ENCODE results near the gene ODAD3.
"Not testable (repeated sequence)": the region's sequence is repeated elsewhere in the genome, so short reads cannot be mapped to it uniquely, and the experiment has no call there.

ODAD3 gene

DNA sequence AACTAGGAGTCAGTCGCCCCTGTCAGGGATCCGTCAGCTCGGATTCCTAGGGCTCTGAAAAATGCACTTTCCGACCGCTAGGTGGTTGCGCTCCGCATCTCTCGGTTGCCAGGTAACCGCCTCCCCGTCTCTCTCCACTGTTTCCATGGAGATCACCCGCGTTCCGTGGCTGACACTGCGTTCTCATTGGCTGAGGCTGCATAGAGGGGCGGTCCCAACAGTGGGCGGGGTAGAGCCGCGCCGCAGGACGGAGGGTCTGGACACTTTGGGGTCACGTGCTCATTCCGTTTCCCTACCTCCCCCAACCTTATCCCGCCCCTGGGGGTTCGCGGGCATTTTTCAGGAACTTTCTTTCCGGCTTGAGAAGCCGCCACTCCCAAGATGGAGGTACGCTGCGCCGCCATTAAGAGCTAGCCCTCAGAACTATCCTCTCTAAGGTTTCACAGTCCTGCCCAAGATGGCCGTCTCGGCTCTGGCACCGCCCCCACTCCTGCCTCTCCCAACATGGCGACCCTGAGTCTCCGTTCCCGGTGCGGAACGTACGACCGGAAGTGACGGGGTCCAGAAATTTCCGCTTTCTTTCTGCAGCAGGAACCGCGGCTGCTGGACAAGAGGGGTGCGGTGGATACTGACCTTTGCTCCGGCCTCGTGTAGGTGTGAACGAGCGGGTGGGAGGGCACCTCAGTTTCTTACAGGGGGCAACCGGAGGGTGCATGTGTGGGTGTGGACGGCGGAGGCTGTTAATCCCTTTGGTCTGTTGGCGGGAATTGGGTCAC is at the start of gene ODAD3, which contains the start of gene PRKCSH:
ODAD3 (minus strand) TSS at position 65 of the 776 bp plus-strand sequence. CDS start 105 bp downstream, outside the sequence.
PRKCSH (plus strand) TSS at position 579 of the 776 bp plus-strand sequence. CDS start 483 bp downstream, outside the sequence.
- peak; percentile 97 for DNase-seq (ENCODE audit: low read depth)

DNA sequence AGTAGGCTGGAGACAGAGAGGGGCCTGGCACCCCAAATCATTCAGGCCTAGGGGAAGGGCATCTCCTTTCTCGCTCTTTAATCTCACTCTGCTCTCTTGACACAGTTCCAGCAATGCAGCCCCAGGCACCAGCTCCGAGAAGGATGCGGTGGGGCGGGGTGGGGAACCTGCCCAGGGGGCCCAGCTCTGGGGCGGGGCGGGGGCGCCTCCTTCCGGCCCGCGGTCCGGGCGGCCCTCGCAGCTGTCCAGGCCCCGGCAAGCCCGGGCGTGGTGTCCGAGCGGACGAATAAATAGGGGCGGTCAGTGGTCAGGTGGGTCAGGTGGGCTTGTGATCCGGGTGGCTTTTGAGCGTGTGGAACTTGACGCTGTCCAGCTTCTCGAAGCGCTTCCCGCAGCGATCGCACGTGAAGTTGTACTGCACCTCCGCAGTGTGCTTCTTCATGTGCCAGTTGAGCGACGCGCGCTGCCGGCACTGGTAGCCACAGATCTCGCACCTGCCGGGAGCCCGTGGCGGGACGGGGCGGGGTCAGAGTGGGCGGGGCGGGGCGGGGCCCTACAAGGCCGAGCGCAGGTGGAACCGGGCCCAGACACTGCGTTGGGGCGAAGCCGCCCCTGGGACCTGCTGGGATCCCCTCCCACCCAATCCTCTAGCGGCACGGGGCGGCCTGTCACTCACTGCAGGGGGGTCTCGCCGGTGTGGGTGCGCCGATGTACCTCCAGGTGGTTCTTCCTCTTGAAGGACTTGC is 48.6 kb upstream of the ODAD3 start:
- DNase-seq (ENCODE audit: low read depth): no peak

DNA sequence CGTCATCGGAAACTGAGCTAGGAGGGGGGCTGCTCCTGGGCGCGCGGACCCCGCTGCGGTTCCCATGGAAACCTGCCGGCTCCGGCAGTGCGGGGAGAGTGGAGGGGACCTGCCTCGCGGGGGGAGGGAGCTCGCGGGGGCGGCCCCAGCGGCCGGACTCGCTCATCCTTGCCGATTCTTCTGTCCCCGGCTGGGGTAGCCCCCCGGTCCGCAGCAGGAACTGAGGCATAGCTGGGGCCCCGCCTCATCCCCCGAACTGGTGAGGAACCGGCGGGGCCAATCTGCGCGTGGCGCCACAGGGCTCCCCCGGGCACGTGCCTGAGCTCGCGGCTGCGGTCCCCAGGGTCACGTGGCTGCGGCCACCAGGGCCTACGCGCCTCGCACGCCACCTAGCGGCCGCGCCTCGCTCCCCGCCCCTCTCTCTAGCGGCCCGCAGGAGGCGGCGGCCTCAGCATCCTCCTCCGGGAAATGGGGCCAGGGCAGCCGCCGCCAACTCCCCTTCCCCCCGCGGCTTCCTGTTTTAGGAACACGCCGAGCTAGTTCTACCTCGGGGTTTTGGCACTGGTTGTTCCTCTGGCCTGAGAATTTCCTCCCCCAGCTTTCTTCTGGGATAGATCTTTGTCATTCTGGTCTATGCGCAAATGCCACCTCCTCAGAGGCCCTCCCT is 47.6 kb upstream of the ODAD3 start:
- peak; percentile 73 for DNase-seq (ENCODE audit: low read depth)

DNA sequence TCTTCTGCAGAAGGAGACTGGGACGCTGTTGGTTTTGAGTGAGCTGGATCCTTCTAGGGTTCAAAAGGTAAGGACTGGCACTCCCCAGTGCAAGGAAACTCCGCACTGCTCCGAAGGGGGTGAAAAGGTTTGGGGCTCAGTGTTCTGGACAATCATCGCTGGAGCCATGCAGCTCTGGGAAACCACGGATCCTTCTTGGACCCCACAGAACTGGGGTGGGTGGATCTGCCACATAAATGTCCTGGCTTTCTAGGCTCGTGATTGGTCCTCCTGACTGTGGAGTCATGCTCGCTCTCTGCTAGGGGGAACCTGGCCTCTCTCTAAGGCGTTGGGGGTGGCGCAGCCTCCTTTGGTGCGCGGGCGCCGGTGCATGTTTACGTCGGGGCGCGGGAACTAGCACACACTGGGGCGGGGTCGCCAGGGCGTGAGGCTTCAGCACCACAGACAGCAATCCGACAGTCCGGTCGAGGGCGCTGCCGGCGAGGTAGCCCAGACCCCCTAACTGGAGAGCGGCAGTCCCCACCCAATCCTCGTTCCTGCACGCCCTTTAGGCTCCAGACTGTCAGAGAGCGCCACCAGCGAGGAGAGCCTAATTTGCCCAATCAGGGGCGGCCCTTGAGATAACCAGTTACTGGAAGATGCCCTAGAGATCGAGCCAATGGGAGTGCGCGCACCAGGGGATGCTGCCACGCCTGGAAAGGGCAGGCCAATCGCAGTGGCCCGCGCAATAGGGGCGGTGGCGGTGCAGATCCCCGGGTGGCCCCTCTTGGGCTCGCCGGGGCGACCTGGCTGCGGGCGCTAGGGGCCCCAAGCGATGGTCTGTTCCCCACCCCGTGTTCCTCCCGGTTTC is 46.8 kb upstream of the ODAD3 start:
- peak; percentile 15 for DNase-seq (ENCODE audit: low read depth)

DNA sequence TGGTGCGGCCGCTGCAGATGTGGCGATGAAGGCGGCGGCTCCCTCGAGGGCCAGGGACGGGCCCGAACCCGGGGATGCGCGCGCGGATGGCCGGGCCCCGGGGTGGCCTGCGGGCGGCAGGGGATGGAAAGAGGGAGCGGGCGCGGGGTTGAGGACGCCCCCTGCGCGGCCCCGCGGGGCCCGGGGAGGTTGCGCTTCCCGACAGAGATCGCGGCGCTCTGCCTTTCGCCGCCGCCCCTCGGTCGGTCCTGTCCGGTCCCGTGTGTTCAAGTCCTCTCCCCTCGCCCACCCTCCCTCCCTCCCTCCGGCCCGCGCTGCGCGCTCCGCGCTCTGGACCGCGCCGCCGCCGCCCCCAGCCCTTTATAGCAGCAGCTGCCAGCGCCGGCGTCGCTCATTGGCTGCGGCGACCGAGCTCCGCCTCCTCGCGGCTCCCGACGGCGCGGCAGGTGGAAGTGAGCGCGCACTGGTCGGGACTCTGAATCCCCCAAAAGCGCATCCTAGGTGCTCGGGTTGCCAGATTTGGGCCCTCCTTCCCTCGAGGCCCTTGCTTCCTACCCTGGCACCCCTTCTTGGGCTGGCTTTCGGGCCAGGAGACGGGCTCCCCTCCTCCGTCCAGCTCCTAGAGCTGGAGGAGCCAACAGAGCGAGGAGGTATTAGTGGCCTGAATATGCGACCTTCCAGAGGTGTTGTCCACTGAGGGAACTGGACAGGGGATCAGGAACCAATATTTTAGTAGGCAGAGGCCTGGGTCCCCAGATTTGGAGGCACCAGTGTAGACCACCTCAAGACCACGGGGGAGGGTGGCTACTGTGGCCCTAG is 46.0 kb upstream of the ODAD3 start, which contains the start of gene ELAVL3:
ELAVL3 (minus strand) TSS at position 332 of the 819 bp plus-strand sequence. CDS start 438 bp downstream, outside the sequence.
- no peak for DNase-seq (ENCODE audit: low read depth)

DNA sequence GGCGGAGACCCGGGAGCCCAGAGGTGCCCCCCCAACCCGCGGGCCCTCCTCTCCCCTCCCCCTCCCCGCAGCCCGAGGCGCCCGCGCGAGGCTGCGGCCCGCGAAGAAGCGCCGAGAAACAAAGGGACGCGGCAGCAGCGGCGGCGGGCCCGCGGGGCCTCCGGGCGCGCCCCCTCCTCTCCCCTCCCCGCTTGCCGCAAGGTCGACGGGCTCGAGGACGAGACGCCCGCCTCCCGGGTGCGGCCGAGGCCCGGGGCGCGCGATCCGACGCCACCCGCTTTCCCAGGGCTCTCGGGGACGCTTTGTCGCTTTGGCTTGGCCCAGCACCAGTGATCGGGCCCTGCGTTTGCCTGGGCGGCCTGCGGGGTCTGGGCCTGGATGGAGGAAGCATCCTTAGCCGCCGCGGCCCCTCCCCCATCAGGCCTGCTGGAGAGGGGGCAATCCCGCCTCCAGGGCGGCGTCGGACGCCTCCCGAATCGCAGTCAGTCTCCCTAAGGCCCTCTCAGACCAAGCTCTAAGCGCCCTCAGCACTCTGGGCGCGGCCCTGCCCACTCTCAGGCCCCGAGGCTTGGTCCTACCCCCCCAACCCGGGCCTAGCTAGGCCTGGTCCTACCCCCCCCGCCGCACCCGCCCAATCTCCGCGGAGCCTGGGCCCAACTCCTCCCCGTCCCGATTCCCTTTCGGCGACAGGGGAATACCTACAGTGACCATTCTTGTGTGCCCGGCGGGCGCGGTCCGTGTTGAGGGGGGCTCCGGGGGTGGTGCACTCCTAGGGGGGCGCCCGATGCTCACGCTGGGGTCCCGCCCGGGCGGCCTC is 45.2 kb upstream of the ODAD3 start:
- DNase-seq (ENCODE audit: low read depth): no peak

DNA sequence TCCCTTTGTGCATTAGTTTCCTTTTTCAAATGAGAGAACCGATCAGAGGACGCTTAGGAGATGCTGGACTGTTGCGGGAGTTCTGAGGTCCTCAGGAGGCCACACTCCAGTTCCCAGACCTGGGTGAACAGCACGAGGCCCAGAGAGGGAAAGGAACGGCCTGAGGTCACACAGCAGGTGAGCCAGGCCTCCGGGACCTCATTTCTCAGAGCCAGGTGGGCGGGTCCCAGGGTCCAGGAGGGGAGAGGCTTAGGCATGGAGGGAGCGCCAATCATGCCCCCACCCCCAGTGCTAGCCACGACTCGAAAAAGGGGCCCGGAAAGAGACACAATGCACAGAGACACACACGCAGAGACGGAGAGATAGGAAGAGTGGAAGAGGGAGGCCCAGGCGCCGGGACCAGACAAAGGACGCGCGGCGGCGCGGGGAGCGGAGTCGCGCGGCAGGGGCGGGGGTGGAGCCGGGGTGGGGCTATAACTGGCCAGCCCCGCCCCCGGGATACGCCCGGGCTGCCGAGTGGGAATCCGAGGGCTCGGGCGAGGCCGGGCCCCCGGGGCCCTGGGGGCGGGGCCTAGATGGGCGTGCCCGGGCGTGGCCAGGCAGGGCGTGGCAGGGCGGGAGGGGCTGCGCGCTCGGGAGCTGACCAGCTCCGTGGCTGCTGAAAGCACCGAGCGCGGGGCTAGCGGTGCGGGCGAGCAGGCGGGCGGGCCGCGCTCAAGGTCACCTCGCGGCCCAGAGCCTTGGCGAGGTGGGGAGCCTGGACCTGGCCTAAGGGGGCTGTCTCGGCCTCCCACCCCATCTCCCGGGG is 44.4 kb upstream of the ODAD3 start:
- no peak for DNase-seq (ENCODE audit: low read depth)

DNA sequence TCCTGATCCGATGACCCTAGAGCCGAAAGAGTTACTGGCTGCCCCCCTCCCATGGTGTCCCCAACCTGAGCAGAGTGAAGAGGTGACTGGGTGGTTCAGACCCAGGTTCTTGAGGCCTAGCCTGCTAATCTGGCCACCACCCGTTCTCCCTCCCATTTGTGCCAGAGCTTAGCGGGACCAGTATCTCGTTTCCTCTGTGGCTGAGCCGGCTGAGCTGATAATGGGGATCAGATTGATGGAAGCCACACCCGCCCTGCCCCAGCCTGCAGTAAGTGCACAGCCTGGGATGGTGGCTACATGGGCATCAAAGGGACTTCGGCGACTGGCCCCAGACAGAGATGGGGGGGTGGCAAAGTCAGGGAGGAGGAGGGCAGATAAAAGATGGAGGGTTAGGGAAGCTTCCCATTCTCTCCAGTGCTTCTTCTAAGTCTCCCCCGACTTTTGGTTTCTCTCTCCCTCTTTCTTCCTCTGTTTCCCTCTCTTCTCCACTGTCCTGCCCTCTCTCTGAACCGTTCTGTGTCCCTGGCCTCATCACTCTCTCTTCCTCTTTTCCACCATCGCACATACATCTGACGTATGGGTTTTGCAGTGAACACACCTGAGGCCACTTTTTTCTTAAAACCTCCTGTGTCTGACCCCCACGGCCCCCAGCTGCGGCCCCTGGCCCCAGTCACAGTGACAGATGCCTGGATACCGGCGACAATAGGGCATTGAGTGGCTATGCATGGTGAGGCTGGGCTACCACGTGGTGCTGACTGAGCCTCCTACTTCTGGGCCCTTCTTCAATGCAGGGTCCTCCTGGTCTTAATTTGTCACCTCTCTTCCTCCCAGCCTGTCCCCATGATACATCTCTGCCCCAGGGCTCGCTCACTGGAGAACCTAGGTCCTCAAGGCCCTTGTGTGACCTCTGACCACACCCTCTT is 43.5 kb upstream of the ODAD3 start:
- DNase-seq (ENCODE audit: low read depth): no peak

DNA sequence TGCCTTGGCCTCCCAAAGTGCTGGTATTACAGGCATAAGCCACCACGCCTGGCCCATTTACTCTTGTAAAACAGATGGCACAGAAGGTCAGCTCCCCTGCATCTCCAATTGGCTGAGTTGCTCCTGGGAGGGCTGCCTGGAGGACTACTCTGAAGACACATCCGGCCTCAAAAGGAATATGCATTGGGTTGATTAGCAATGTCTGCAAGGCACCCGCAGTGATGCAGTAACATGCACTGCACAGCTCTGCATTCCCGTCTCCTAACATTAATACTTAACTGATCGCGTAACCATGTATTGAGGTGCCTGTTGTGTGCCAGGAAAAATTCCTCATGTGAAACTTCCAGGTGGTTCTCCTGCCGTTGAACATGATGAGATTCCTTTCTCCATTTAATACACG is 40.9 kb upstream of the ODAD3 start:
- DNase-seq (ENCODE audit: low read depth): no peak

DNA sequence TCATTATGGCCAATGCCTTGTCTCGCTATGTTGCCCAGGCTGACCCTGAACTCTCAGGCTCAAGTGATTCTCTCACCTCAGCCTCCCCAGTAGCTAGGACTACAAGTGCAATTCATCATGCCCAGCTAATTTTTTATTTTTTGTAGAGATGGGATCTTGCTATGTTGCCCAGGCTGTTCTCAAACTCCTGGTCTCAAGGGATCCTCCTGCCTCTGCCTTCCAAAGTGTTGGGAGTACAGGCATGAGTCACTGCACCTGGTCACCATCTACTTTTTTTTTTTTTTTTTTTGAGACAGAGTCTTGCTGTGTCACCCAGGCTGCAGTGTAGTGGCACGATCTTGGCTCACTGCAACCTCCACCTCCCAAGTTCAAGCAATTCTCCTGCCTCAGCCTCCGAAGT is 40.4 kb upstream of the ODAD3 start:
- DNase-seq (ENCODE audit: low read depth): not testable (repeated sequence)

DNA sequence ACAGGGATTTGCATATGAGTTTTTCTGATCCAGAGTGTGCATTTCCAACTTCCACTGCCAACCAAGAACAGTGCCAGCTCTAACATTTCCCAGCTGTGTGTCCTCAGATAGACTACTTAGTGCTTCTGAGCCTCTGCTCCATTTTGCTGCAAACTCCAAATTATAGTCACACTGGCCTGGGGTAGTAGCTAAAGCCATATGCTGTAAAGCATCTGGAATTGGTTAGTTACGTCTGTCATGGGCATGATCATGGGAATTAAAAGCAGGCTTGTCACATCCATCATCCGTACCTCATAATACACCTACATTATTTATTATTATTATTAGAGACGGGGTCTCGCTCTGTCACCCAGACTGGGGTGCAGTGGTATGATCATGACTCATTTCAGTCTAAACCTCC is 38.8 kb upstream of the ODAD3 start:
- DNase-seq (ENCODE audit: low read depth): no peak

DNA sequence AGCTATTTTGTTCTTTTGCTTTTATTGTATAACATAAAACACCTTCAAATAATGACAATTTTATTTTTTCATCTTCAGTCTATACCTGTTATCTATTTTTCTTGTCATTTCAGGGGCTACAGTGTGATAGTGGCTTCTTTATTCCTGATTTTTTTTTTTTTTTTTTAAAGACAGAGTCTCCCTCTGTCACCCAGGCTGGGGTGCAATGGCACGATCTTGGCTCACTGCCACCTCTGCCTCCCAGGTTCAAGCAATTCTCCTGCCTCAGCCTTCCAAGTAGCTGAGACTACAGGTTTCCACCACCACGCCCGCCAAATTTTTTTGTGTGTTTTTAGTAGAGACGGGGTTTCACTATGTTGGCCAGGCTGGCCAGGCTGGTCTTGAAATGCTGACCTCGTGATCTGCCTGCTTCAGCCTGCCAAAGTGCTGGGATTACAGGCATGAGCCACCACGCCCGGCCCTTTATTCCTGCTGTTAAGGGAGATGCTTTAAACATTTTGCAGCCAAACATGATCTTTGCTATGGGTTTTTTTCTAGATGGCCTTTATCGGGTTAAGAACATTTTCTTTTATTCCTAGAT is 33.4 kb upstream of the ODAD3 start:
- not testable (repeated sequence) for DNase-seq (ENCODE audit: low read depth)

DNA sequence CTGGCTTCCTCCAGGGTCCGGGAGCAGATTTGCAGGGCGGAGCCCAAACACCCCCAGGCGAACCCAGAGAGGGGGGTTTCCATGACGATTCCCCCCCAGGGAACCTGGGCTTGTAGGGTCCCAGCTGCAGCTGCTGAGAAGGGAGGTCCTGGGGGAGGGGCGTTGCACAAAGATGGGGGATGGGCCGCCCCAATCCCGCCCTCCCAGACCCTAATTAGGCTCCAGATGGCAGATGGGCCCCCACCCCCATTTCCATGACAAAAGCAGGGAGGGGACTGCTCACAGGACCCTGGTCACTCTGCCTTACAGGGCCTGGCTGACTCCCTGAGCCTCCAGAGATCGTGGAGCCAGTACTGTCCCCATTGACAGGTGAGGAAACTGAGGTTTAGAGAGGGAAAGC is 30.7 kb upstream of the ODAD3 start:
- no peak for DNase-seq (ENCODE audit: low read depth)

DNA sequence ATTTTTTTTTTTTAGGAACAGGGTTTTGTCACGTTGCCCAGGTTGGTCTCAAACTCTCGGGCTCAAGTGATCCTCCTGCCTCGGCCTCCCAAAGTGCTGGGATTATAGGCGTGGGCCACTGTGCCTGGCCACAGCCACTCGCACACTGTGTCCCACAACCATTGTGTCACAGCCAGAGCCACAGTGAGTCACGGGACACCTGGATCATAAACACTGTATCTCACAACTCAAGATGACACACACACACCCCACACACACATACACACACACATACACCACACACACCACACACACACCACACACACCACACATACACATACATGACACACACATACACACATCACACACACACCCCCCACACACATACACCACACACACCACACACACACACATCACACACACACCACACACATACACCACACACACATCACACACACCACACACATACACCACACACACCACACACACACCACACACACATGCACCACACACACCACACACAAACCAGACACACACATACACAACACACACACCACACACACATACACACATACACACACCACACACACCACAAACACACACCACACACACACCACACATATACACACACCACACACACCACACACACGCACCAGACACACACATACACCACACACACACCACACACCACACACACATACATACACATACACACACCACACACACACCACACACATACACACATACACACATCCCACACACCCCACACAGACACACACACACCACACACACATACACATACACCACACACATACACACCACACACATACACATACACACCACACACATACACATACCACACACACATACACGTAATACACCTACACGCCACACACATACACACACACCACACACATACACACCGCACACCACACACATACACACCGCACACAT is 29.7 kb upstream of the ODAD3 start:
- no peak for DNase-seq (ENCODE audit: low read depth)

DNA sequence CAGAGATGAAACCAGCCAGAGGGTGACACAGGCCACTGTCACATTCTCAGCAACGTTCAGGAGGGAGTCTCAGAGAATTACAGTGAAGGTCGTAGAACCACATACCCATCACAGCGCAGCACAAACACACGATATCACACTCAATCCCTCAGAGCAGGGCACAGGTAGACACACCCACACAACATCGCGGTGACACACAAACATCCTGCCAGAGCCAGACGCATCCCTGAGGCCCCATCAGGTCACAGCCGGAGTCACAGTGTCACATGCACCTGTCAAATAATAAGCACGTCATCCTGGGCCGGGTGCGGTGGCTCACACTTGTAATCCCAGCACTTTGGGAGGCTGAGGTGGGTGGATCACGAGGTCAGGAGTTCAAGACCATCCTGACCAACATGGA is 28.5 kb upstream of the ODAD3 start:
- DNase-seq (ENCODE audit: low read depth): no peak

DNA sequence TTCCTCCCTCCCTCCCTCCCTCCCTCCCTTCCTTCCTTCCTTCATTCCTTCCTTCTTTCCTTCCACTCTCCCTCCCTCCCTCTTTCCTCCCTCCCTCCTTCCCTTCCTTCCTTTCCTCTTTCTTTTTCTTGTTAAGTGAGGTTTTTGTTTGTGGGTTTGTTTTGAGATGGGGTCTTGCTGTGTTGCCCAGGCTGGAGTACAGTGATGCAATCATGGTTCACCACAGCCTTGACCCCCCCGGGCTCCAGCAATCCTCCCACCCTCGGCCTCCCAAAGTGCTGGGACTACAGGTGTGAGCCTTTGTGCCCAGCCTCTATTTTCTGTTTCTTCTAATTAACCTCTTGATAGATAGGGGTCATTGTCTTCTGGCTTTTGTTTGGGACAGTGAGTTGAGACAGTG is 26.5 kb upstream of the ODAD3 start:
- no peak for DNase-seq (ENCODE audit: low read depth)

All from stimulated activated CD8-positive, alpha-beta memory T cell treated with anti-CD3 and anti-CD28 coated beads, Interleukin-12 subunit alpha, Interleukin-12 subunit beta, amount 100 ng/mL, for 1 hour (primary cell).